ENCODE data around the gene SLC25A25. TPM values are rescaled to one million over a fixed set of nuclear protein-coding genes. Genes with fewer than 3 reads are reported as not detected.
"Not testable (repeated sequence)": the region's sequence is repeated elsewhere in the genome, so short reads cannot be mapped to it uniquely, and the experiment has no call there.

The SLC25A25 gene
- total RNA-seq, 2 donors from 2014 or later, result 13.7 to 29.8 TPM

DNA sequence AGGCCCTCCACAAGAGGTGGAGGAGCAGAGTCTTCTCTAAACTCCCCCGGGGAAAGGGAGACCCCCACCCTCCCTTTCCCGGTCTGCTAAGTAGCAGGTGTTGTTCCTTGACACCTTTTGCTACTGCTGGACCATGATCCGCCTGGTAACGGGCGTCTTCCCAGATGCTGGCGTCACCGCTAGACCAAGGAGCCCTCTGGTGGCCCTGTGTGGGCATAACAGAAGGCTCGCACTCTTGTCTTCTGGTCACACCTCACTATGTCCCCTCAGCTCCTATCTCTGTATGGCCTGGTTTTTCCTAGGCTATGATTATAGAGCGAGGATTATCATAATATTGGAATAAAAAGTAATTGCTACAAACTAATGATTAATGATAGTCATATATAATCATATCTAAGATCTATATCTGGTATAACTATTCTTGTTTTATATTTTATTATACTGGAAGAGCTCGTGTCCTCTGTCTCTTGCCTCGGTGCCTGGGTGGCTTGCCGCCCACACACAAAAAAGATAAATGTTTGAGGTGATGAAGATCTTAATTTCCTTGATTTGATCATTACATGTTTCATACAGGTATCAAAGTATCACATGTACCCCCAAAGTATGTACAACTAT is 62.1 kb downstream of the SLC25A25 start:
- intact Hi-C loops (cut with DNase I); ATAC-seq: not testable (repeated sequence)
- DNase-seq, result peak; percentile 43

DNA sequence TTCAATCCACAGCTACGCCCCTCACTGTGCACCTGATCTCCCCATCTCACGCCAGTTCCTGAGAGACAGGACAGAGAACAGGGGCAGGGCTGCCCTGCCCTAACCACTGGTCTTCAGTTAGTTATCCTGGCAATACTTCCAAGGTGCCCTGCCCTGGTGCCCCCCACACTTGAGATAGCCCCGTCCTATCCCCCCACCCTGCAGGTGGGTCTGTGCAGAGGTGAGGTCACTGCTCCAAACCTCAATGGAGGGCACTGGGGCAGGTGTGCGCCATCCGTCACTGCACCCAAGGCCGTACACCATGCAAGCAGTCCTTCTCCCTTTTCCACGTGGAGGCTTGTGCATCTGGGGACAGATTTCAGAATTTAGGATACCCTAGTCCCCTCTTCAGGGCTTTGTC is 62.6 kb downstream of the SLC25A25 start:
- DNase-seq, result peak; percentile 7
- intact Hi-C loops (cut with DNase I); ATAC-seq: not testable (repeated sequence)

DNA sequence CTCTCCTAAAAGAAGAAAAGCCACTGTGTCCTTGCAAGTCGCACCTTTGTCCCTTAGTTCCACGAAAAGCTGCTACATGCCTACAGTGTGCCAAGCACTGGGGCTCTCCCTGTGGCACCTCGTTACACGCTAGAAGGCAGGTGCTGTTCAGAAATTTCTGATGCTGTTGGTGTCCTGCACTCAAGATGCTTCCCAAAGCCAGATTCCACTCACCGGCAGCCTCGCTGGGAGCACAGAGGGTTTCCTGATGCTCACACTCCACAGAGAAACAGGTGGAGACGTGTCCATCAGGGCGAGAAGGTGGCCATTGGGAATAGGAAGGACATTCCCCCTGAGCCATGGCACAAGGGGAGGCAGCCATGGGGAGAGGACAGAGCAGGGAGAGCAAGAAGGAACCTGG is 63.3 kb downstream of the SLC25A25 start:
- DNase-seq, result peak; percentile 11
- intact Hi-C loops (cut with DNase I); ATAC-seq: not testable (repeated sequence)

DNA sequence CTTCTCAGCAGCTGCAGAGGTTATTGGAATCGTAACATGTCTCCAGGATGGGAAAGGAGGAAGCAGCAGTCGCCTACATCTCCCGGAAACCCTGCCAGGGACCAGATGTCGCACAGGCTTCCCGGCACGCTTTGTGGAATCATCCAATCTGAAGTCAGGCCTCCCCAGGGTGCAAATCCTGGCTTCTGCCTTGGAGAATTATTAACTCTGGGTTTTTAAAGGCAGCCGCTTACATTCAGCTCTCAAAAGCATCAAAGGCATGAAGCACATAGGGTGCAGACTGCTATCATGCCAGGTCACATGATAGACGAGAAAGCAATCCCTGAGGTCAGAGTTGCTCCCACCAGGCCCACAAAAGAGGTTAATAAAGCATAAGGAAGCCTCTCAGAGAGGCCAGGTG is 64.1 kb downstream of the SLC25A25 start:
- intact Hi-C loops (cut with DNase I), result not testable (repeated sequence)
- peak; percentile 22 for DNase-seq

GRCh38 chr9:128135561-128135960 is 67.5 kb downstream of the SLC25A25 start:
- intact Hi-C loops (cut with DNase I); ATAC-seq; DNase-seq: not testable (repeated sequence)

More for the DNA sequence above, 64.1 kb downstream of the SLC25A25 start:
- ATAC-seq, result not testable (repeated sequence)

- intact Hi-C loops (cut with DNase I), result no loop called here
- ATAC-seq (no peak), DNase-seq (no peak)
Observed at GRCh38 chr9:128136816-128137793, 69.1 kb downstream of the SLC25A25 start.

- intact Hi-C loops (cut with DNase I), result no loop called here
- ATAC-seq (no peak), DNase-seq (no peak)
Observed at GRCh38 chr9:128138001-128138400, 70.0 kb downstream of the SLC25A25 start.

GRCh38 chr9:128139621-128140020 is 71.6 kb downstream of the SLC25A25 start:
- intact Hi-C loops (cut with DNase I), result no loop called here
- DNase-seq (no peak), ATAC-seq (no peak)

GRCh38 chr9:128141604-128142003 is 73.6 kb downstream of the SLC25A25 start:
- ATAC-seq (no peak), DNase-seq (peak; percentile 6)
- intact Hi-C loops (cut with DNase I), result no loop called here

- intact Hi-C loops (cut with DNase I), result no loop called here
- DNase-seq (peak; percentile 20), ATAC-seq (peak in 1 of 2 donors; percentile 18)
Observed at GRCh38 chr9:128142061-128142460, 74.0 kb downstream of the SLC25A25 start.

DNA sequence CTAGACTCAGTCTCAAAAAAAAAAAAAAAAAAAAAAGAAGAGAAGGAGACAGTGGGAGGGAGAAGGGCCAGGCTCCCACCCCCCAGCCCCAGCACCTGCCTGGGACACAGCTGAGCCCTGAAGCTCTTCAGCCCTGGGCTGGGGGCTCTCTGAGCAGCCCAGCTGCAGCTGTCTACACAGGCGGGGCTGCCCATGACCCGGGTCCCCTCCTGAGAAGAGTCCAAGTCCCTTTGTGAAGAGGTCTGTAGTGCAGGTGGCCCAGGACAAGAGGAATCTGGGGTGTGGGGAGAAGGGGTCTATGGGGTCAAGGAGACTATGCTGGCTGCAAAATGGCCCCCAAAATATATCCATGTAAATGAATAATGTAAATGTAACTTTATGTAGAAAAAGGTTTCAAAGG is 74.6 kb downstream of the SLC25A25 start:
- ATAC-seq, result no peak

DNA sequence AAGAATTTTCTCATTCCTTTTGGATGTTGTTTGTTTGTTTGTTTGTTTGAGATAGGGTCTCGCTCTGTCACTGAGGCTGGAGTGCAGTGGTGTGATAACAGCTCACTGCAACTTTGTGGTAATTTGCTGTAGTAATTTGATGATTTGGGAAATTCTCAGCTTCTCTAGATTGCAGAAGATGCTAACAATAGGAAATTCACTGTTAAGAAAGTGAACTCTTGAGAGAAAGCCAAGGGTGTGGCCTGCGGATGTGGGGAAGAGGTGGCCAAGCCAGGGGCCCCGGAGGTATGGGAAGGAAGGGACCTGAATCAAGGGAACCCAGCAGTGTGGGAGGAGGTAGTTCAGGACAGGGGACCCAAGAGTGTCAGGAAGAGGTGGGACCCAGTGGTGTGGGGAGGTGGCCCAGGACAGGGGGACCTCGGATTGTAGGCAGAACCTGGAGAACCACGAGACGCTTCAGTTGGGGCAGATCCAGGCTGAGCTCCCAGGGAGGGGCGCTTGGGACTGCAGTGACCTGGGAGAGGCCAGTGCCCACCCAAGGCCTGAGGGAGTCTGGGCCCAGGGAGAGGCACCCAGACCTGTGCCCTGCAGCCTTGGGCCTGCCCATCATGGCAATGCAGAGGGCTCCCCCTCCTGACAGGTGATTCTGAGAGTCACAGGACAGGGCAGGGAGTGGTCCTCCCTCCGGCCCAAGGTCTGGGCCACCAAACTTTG is 75.7 kb downstream of the SLC25A25 start:
- DNase-seq, result peak; percentile 12
- intact Hi-C loops (cut with DNase I), result no loop called here
- no peak for ATAC-seq

More for the DNA sequence above, 74.6 kb downstream of the SLC25A25 start:
- peak; percentile 4 for DNase-seq
- intact Hi-C loops (cut with DNase I), result no loop called here

DNA sequence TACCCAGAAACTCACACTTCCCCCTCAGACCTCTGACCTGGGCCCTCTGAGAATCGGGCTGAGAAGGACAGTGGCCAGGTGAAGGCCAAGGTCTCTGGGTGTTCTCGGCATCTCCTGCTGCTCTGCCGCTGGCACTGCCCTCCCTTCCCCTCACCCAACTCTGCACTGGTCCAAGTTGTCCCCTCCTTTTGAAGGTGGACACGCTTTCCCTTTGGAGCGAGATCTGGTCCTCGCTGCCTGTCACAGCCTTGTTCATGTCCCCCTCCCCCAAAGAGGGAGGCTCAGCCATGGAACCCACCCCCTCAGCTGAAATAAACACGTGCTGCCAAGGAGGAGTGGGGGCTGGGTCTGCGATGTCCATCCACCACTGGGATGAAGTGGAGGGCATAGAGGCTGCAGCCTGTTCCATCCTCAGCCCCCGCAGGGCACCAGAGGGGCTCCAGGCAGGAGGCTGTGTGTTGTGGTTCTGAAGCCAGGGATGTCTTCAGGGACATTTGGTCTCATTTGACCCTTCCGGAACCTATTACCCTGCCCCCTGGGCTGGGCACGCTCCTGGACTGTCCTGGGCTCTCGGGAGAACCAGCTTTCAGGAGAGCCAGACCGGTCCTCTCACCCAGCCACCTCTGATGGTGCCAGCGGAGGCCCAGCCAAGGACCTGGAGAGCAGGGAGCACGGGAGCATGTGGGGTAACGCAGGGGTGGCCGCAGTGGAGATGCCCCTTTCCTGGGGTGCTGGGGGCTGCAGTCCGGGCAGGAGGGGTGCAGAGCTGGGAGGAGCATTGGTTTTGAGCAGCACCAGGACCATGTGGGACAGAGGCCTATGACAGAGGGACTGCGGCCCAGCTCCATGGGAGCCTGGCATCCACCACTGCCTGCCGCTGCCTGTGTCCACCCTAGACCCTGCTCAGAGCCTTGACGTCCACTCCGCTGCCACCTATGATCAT is 76.5 kb downstream of the SLC25A25 start:
- intact Hi-C loops (cut with DNase I), result no loop called here
- ATAC-seq (no peak), DNase-seq (peak; percentile 8)

GRCh38 chr9:128145536-128145935 is 77.5 kb downstream of the SLC25A25 start:
- DNase-seq (no peak), ATAC-seq (no peak)
- intact Hi-C loops (cut with DNase I), result no loop called here

DNA sequence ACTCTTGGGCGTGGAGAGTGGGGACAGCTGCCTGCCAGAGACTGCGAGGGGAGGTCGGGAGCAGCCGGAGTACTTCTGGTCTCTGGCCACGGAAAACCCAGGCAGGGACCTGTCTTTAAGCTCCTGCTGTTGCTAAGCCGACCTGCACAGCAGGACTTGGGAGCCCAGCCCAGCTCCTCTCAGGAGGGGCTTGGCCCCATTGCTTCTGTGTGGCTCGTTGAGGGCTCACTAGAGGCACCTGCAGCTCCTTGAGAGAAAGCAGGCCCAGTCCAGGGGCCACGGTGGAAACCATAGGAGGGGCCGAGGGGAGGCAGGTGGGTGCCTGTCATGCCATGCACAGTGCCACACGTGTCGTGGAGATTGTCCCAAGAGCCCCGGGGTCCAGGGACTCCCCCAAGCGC is 77.9 kb downstream of the SLC25A25 start:
- ATAC-seq (no peak), DNase-seq (no peak)
- intact Hi-C loops (cut with DNase I), result no loop called here

GRCh38 chr9:128146591-128147120 is 78.6 kb downstream of the SLC25A25 start:
- ATAC-seq (no peak), DNase-seq (no peak)
- intact Hi-C loops (cut with DNase I), result no loop called here

- ATAC-seq (no peak), DNase-seq (peak; percentile 15)
- intact Hi-C loops (cut with DNase I), result no loop called here
Observed at GRCh38 chr9:128148509-128149000, 80.5 kb downstream of the SLC25A25 start.

All from left cardiac atrium (tissue), 4 donors.